Measurements from ENCODE around the gene MARCHF3.
"Not testable (repeated sequence)": the region's sequence is repeated elsewhere in the genome, so short reads cannot be mapped to it uniquely, and the experiment has no call there.

MARCHF3 gene

GRCh38 chr5:127051591-127051990 lies 21.2 kb upstream of the MARCHF3 start:
- in situ Hi-C loops (cut with MboI; ENCODE audit: low sequenced_read_pairs) = no loop called here

GRCh38 chr5:127046343-127047072 lies 16.1 kb upstream of the MARCHF3 start:
- in situ Hi-C loops (cut with MboI; ENCODE audit: low sequenced_read_pairs) = no loop called here

- in situ Hi-C loops (cut with MboI; ENCODE audit: low sequenced_read_pairs) = no loop called here
These were observed 12.2 kb upstream of the MARCHF3 start for GRCh38 chr5:127042593-127042992.

GRCh38 chr5:127041571-127041970 lies 11.2 kb upstream of the MARCHF3 start:
- in situ Hi-C loops (cut with MboI; ENCODE audit: low sequenced_read_pairs) = no loop called here

- in situ Hi-C loops (cut with MboI; ENCODE audit: low sequenced_read_pairs) = no loop called here
These were observed 10.6 kb upstream of the MARCHF3 start for GRCh38 chr5:127040796-127041520.

- in situ Hi-C loops (cut with MboI; ENCODE audit: low sequenced_read_pairs) = no loop called here
These were observed 8.2 kb upstream of the MARCHF3 start for GRCh38 chr5:127038550-127038949.

GRCh38 chr5:127031863-127032232 lies 1.5 kb upstream of the MARCHF3 start:
- in situ Hi-C loops (cut with MboI; ENCODE audit: low sequenced_read_pairs) = no loop called here

GRCh38 chr5:127031147-127031862 lies 947 bp upstream of the MARCHF3 start:
- in situ Hi-C loops (cut with MboI; ENCODE audit: low sequenced_read_pairs) = no loop called here

- in situ Hi-C loops (cut with MboI; ENCODE audit: low sequenced_read_pairs) = no loop called here
These were observed 638 bp downstream of the MARCHF3 start for GRCh38 chr5:127029581-127030258.

- in situ Hi-C loops (cut with MboI; ENCODE audit: low sequenced_read_pairs) = no loop called here
These were observed 1.4 kb downstream of the MARCHF3 start for GRCh38 chr5:127028822-127029457.

GRCh38 chr5:127027539-127027938 lies 2.8 kb downstream of the MARCHF3 start:
- in situ Hi-C loops (cut with MboI; ENCODE audit: low sequenced_read_pairs) = no loop called here

GRCh38 chr5:127026166-127026565 lies 4.2 kb downstream of the MARCHF3 start:
- in situ Hi-C loops (cut with MboI; ENCODE audit: low sequenced_read_pairs) = no loop called here

- in situ Hi-C loops (cut with MboI; ENCODE audit: low sequenced_read_pairs) = no loop called here
These were observed 4.9 kb downstream of the MARCHF3 start for GRCh38 chr5:127025467-127025866.

GRCh38 chr5:127024821-127025220 lies 5.5 kb downstream of the MARCHF3 start:
- in situ Hi-C loops (cut with MboI; ENCODE audit: low sequenced_read_pairs) = no loop called here

- in situ Hi-C loops (cut with MboI; ENCODE audit: low sequenced_read_pairs) = not testable (repeated sequence)
These were observed 6.7 kb downstream of the MARCHF3 start for GRCh38 chr5:127023552-127024191.

GRCh38 chr5:127022846-127023245 lies 7.5 kb downstream of the MARCHF3 start:
- in situ Hi-C loops (cut with MboI; ENCODE audit: low sequenced_read_pairs) = no loop called here

- in situ Hi-C loops (cut with MboI; ENCODE audit: low sequenced_read_pairs) = no loop called here
These were observed 10.4 kb downstream of the MARCHF3 start for GRCh38 chr5:127019928-127020327.

GRCh38 chr5:127016722-127017121 lies 13.6 kb downstream of the MARCHF3 start:
- in situ Hi-C loops (cut with MboI; ENCODE audit: low sequenced_read_pairs) = not testable (repeated sequence)

GRCh38 chr5:127015716-127016115 lies 14.6 kb downstream of the MARCHF3 start:
- in situ Hi-C loops (cut with MboI; ENCODE audit: low sequenced_read_pairs) = no loop called here

- in situ Hi-C loops (cut with MboI; ENCODE audit: low sequenced_read_pairs) = no loop called here
These were observed 15.8 kb downstream of the MARCHF3 start for GRCh38 chr5:127014573-127014972.

Data from hTERT RPE-1 (cell line).